Stimulated activated CD8-positive, alpha-beta memory T cell treated with anti-CD3 and anti-CD28 coated beads, Interleukin-15, amount 100 ng/mL, for 4 hours (primary cell): ENCODE data around the gene SSR1.

Source experiments
- DNase-seq, 2 donors: peaks; one replicate each; pipeline ENCODE4 v3.0.0-alpha.2; 2020; ENCODE audit warnings: low read depth in 2 of 2

The SSR1 gene

GRCh38 chr6:7258231-7258763 is 54.7 kb downstream of the SSR1 start:
- DNase-seq: no peak

- DNase-seq: no peak
These were observed 55.3 kb downstream of the SSR1 start for GRCh38 chr6:7257521-7258230.

- DNase-seq: no peak
These were observed 56.2 kb downstream of the SSR1 start for GRCh38 chr6:7256785-7257184.

GRCh38 chr6:7255918-7256317 is 57.1 kb downstream of the SSR1 start:
- DNase-seq: no peak

GRCh38 chr6:7254980-7255835 is 57.8 kb downstream of the SSR1 start:
- no peak for DNase-seq

GRCh38 chr6:7252390-7252789 is 60.6 kb downstream of the SSR1 start:
- DNase-seq: no peak

GRCh38 chr6:7251646-7252260 is 61.2 kb downstream of the SSR1 start:
- no peak for DNase-seq

- no peak for DNase-seq
These were observed 62.2 kb downstream of the SSR1 start for GRCh38 chr6:7250812-7251211.

- DNase-seq: no peak
These were observed 62.9 kb downstream of the SSR1 start for GRCh38 chr6:7249946-7250643.

- no peak for DNase-seq
These were observed 63.6 kb downstream of the SSR1 start for GRCh38 chr6:7249391-7249790.

- no peak for DNase-seq
These were observed 65.2 kb downstream of the SSR1 start for GRCh38 chr6:7247828-7248227.

- no peak for DNase-seq
These were observed 65.9 kb downstream of the SSR1 start for GRCh38 chr6:7247179-7247456.

- DNase-seq: no peak
These were observed 66.4 kb downstream of the SSR1 start for GRCh38 chr6:7246401-7247178.

- no peak for DNase-seq
These were observed 67.2 kb downstream of the SSR1 start for GRCh38 chr6:7245668-7246393.

- DNase-seq: peak in 1 of 2 donors; percentile 21
These were observed 69.6 kb downstream of the SSR1 start for GRCh38 chr6:7243179-7243981.

GRCh38 chr6:7242835-7243178 is 70.2 kb downstream of the SSR1 start:
- DNase-seq: no peak

- DNase-seq: no peak
These were observed 71.0 kb downstream of the SSR1 start for GRCh38 chr6:7241709-7242645.

GRCh38 chr6:7241160-7241559 is 71.8 kb downstream of the SSR1 start:
- DNase-seq: no peak

GRCh38 chr6:7240351-7240750 is 72.6 kb downstream of the SSR1 start:
- no peak for DNase-seq
